Vagina (tissue), 2 donors: ENCODE measurements around the gene LDAH. TPM values are rescaled to one million over a fixed set of nuclear protein-coding genes. Genes with fewer than 3 reads are reported as not detected.
A peak's percentile ranks its signal among the peaks of the same experiment; 100 is the strongest.

Source experiments
- DNase-seq, 2 donors: peaks; one replicate each; pipeline ENCODE4 v3.0.0-alpha.2; 2017; ENCODE audit errors: extremely low spot score in 2 of 2
- H3K27ac ChIP-seq: fragments of 200-600 bp; sonication (generic); one replicate; pipeline ENCODE4 v1.5.1; 2019
- H3K27me3 ChIP-seq: fragments of 200-600 bp; sonication (generic); one replicate; pipeline ENCODE4 v1.5.1; 2019
- H3K36me3 ChIP-seq, 2 donors: fragments of 200-600 bp; sonication (generic); one replicate each; pipeline ENCODE4 v1.5.1; 2017 to 2019
- H3K4me1 ChIP-seq: fragments of 200-600 bp; sonication (generic); one replicate; pipeline ENCODE4 v1.5.1; 2019
- H3K4me3 ChIP-seq, 2 donors: fragments of 200-600 bp; sonication (generic); 1 replicate in 1 of 2; 2 replicates in 1 of 2; pipeline ENCODE4 v1.5.1; 2016 to 2019
- H3K9me3 ChIP-seq: fragments of 200-600 bp; sonication (generic); one replicate; pipeline ENCODE4 v1.5.1; 2019
- POLR2A ChIP-seq, 2 donors: fragments of 450-650 bp; IDR thresholded peaks; one replicate each; pipeline ENCODE4 v1.6.1; 2017; ENCODE audit warnings: antibody characterized with exemption in 2 of 2, mild to moderate bottlenecking in 2 of 2, moderate library complexity in 2 of 2
- POLR2AphosphoS5 ChIP-seq, 2 donors: sonication (generic); formaldehyde crosslinking; IDR thresholded peaks; one replicate each; pipeline ENCODE4 v1.9.0; 2017; ENCODE audit warnings: antibody characterized with exemption in 2 of 2, mild to moderate bottlenecking in 2 of 2, low read depth in 1 of 2; ENCODE audit not compliant: insufficient read depth in 1 of 2
- intact Hi-C: fragments of 100-400 bp; cut with DNase I; formaldehyde crosslinking; loops from one replicate; pipeline ENCODE4 v1.15.1; 2023
- total RNA-seq: library from RNA; depleted of rRNA; stranded (reverse); fragments of >200 nt; gene quantifications from one replicate; pipeline ENCODE4 v1.2.3, GENCODE V29; 2016
- TF ChIP-seq, protein P1 (sequence below), 3 experiments: fragments of 450-650 bp in 2 of 3; fragments of 200-600 bp in 1 of 3; sonication (generic) in 1 of 3; IDR thresholded peaks; one replicate each; pipeline ENCODE4 v1.5.1; 2017 to 2019; ENCODE audit warnings: antibody characterized with exemption in 3 of 3, mild to moderate bottlenecking in 2 of 3, moderate library complexity in 2 of 3

The LDAH gene
- total RNA-seq, 1 donor from 2014 or later: 9.1 TPM

DNA sequence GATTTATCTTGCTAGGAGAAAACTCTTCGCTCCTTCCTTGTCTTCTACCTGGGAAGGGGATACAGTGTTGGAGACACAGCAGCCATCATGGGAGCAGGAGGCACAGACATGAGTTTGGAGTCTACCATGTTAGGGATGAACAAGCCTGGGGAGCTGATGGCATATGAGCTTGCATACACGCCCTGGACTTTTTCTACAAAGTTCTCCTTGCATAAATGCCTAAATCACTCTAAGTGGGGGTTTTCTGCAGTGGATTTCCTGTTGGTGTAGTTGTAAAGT is 168.4 kb downstream of the LDAH start:
- Histone ChIP-seq H3K4me3 (no peak overlapping the region), H3K9me3 (no peaks in the 10 kb centered on the region)
- TF ChIP-seq POLR2AphosphoS5 (IDR thresholded peaks at IDR 0.05; ENCODE audit: insufficient read depth in 1 of 2, low read depth in 1 of 2): no peak
- no peak for TF ChIP-seq POLR2A (IDR thresholded peaks at IDR 0.05)

GRCh38 chr2:20653695-20654534 is 169.0 kb downstream of the LDAH start:
- intact Hi-C loops: no loop called here

More for the DNA sequence above, 168.4 kb downstream of the LDAH start:
- H3K4me1 ChIP-seq: peaks cover 18% of the 10 kb centered on the region
- intact Hi-C loops: no loop called here
- DNase-seq: no peak
- H3K27me3 ChIP-seq: no peaks in the 10 kb centered on the region
- H3K36me3 ChIP-seq: no peaks in the 10 kb centered on the region
- no peak overlapping the region for H3K27ac ChIP-seq

DNA sequence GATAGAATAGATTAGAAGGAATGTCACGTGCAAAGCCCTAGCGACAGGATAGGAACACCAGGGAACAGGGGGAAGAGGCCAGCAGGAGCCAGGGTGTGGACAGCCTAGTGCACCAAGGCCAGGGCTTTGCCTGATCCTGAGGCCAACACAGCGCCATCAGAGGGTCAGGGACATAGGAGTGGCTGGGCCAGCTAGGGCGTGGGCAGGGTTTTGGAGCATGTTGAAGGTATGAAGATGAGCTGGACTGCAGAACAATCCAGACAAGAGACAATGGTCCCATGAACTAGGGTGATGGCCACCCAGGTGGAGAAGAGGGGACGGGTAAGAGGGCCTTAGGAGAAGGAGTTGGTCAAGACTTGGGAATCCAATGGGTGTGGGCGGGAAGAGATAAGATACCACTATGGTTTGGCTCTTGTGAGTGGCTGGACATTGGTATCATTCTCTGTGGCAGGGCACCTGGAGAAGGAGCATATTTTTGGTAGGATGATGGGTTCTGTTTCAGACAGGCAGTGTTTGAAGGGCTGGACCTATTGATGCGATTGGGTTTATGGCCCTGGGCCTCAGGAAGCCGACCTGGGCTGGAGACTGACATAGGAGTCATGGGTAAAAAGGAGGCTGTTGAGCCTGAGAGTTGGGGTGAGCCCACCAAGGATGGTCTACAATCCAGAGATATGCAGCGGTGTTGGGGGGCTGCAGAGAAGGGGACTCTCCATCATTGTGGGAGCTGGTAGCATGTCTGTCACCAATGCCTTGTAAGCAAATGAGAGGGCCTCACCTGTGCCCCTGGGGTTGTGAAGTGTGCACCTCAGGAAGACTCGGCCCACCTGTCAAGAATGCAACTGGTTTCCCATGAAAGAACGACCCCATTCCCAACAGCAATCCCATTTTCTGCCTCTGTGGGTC is 170.0 kb downstream of the LDAH start:
- Histone ChIP-seq H3K4me3 (no peak overlapping the region), H3K9me3 (no peaks in the 10 kb centered on the region), H3K27me3 (no peaks in the 10 kb centered on the region), H3K4me1 (peaks cover 33% of the 10 kb centered on the region), H3K27ac (no peak overlapping the region), H3K36me3 (no peaks in the 10 kb centered on the region)
- no peak for TF ChIP-seq POLR2A (IDR thresholded peaks at IDR 0.05)
- TF ChIP-seq, protein P1, sequence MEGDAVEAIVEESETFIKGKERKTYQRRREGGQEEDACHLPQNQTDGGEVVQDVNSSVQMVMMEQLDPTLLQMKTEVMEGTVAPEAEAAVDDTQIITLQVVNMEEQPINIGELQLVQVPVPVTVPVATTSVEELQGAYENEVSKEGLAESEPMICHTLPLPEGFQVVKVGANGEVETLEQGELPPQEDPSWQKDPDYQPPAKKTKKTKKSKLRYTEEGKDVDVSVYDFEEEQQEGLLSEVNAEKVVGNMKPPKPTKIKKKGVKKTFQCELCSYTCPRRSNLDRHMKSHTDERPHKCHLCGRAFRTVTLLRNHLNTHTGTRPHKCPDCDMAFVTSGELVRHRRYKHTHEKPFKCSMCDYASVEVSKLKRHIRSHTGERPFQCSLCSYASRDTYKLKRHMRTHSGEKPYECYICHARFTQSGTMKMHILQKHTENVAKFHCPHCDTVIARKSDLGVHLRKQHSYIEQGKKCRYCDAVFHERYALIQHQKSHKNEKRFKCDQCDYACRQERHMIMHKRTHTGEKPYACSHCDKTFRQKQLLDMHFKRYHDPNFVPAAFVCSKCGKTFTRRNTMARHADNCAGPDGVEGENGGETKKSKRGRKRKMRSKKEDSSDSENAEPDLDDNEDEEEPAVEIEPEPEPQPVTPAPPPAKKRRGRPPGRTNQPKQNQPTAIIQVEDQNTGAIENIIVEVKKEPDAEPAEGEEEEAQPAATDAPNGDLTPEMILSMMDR (IDR thresholded peaks at IDR 0.05): no peak
- no peak for TF ChIP-seq POLR2AphosphoS5 (IDR thresholded peaks at IDR 0.05; ENCODE audit: insufficient read depth in 1 of 2, low read depth in 1 of 2)
- DNase-seq: no peak
- intact Hi-C loops: no loop called here

More at GRCh38 chr2:20653695-20654534, 169.0 kb downstream of the LDAH start:
- Histone ChIP-seq H3K4me3 (no peak overlapping the region), H3K4me1 (peaks cover 23% of the 10 kb centered on the region), H3K27me3 (no peaks in the 10 kb centered on the region), H3K9me3 (no peaks in the 10 kb centered on the region), H3K36me3 (no peaks in the 10 kb centered on the region), H3K27ac (no peak overlapping the region)
- TF ChIP-seq, protein P1 (IDR thresholded peaks at IDR 0.05): no peak
- TF ChIP-seq POLR2AphosphoS5 (IDR thresholded peaks at IDR 0.05; ENCODE audit: insufficient read depth in 1 of 2, low read depth in 1 of 2) (no peak), POLR2A (IDR thresholded peaks at IDR 0.05) (no peak)
- DNase-seq: no peak

GRCh38 chr2:20652141-20652540 is 170.8 kb downstream of the LDAH start:
- intact Hi-C loops: no loop called here
- no peaks in the 10 kb centered on the region for H3K9me3 ChIP-seq
- peaks cover 41% of the 10 kb centered on the region for H3K4me1 ChIP-seq
- TF ChIP-seq POLR2AphosphoS5 (IDR thresholded peaks at IDR 0.05; ENCODE audit: insufficient read depth in 1 of 2, low read depth in 1 of 2): no peak
- TF ChIP-seq POLR2A (IDR thresholded peaks at IDR 0.05): no peak
- TF ChIP-seq, protein P1 (IDR thresholded peaks at IDR 0.05): no peak
- H3K27ac ChIP-seq: no peak overlapping the region
- no peaks in the 10 kb centered on the region for H3K27me3 ChIP-seq
- no peaks in the 10 kb centered on the region for H3K36me3 ChIP-seq
- no peak overlapping the region for H3K4me3 ChIP-seq
- no peak for DNase-seq

DNA sequence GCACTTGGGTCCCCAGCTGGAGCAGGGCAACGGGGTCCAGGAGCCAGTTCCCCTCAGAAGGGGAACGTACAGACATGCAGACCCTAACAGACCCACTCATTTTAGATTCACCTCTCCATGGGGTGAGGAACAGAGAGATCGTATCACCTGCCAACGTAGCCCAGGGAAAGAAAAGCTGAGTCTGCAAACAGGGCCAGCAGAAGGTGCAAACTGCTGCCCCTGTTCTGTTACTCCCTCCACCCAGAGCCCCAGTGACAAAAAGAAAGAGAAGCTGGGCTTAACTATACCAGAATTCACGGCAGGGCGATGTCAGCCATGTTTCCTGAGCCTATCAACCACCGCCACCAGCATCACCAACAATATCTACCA is 171.2 kb downstream of the LDAH start:
- no peak for TF ChIP-seq POLR2A (IDR thresholded peaks at IDR 0.05)
- TF ChIP-seq, protein P1 (IDR thresholded peaks at IDR 0.05): no peak
- TF ChIP-seq POLR2AphosphoS5 (IDR thresholded peaks at IDR 0.05; ENCODE audit: insufficient read depth in 1 of 2, low read depth in 1 of 2): no peak
- Histone ChIP-seq H3K27me3 (no peaks in the 10 kb centered on the region), H3K36me3 (no peaks in the 10 kb centered on the region), H3K4me1 (peaks cover 41% of the 10 kb centered on the region), H3K27ac (peak overlapping the region; percentile 96), H3K4me3 (peak overlapping the region; percentile 72 to 91), H3K9me3 (no peaks in the 10 kb centered on the region)
- DNase-seq: no peak
- intact Hi-C loops: no loop called here
